CD4-positive, alpha-beta T cell (primary cell): Measurements from ENCODE around the gene IGF2BP3. TPM values are rescaled to one million over a fixed set of nuclear protein-coding genes. Genes with fewer than 3 reads are reported as not detected.

Experiments
- ATAC-seq: fragments of 200-7000 bp; cut with Tn5 transposase; one replicate; pipeline ENCODE4 v1.10.0; 2022; ENCODE audit warnings: mild to moderate bottlenecking; ENCODE audit not compliant: poor library complexity
- CTCF ChIA-PET: fragments of 350-600 bp; sonication (Branson Sonifier 250); formaldehyde crosslinking; loops from one replicate; lab custom pipeline; 2021; ENCODE audit warnings: antibody characterized with exemption, inconsistent platforms; lab: Charles Lee
- POLR2A ChIA-PET: fragments of 350-600 bp; sonication (Branson Sonifier 250); formaldehyde crosslinking; loops from one replicate; lab custom pipeline; 2021; ENCODE audit warnings: antibody characterized with exemption, inconsistent platforms; lab: Charles Lee
- DNase-seq, 14 experiments: peaks; one replicate each; pipeline ENCODE4 v3.0.0-alpha.2; 2013 to 2020; ENCODE audit warnings: mixed read lengths in 2 of 14
- H3K27ac ChIP-seq, 2 donors: one replicate each; pipeline versions ENCODE4 v1.5.1 to v1.7.0; 2013; ENCODE audit warnings: low read length in 2 of 2, low read depth in 1 of 2, mild to moderate bottlenecking in 1 of 2
- H3K27me3 ChIP-seq, 2 experiments: 1 replicate in 1 of 2; 2 replicates in 1 of 2; pipeline versions ENCODE4 v1.6.1 to v1.7.0; 2013; ENCODE audit warnings: low read length in 2 of 2, control low read depth in 1 of 2, mild to moderate bottlenecking in 1 of 2, moderate library complexity in 1 of 2; ENCODE audit not compliant: insufficient read depth in 2 of 2, control insufficient read depth in 1 of 2
- H3K36me3 ChIP-seq: one replicate; pipeline ENCODE4 v1.6.1; 2013; ENCODE audit warnings: low read length, control low read depth; ENCODE audit not compliant: insufficient read depth
- H3K4me1 ChIP-seq: one replicate; pipeline ENCODE4 v1.6.1; 2013; ENCODE audit warnings: low read length, control low read depth; ENCODE audit not compliant: insufficient read depth
- H3K4me3 ChIP-seq: one replicate; pipeline ENCODE4 v1.5.1; 2013; ENCODE audit warnings: mild to moderate bottlenecking, low read length, moderate library complexity
- H3K9me3 ChIP-seq, 2 experiments: 1 replicate in 1 of 2; 2 replicates in 1 of 2; pipeline versions ENCODE4 v1.6.1 to v1.7.0; 2013; ENCODE audit warnings: low read length in 2 of 2, mild to moderate bottlenecking in 2 of 2, control low read depth in 1 of 2, moderate library complexity in 1 of 2; ENCODE audit not compliant: control insufficient read depth in 1 of 2, insufficient read depth in 1 of 2
- H3K27ac Mint-ChIP-seq: one replicate; pipeline ENCODE4 v1.8.0; 2020; ENCODE audit warnings: mixed read lengths
- H3K27me3 Mint-ChIP-seq: one replicate; pipeline ENCODE4 v1.8.0; 2021; ENCODE audit warnings: mixed read lengths
- H3K36me3 Mint-ChIP-seq: one replicate; pipeline ENCODE4 v1.8.0; 2021; ENCODE audit warnings: low read depth, mixed read lengths
- H3K4me1 Mint-ChIP-seq: one replicate; pipeline ENCODE4 v1.8.0; 2021; ENCODE audit warnings: low read depth, mixed read lengths
- H3K4me3 Mint-ChIP-seq: one replicate; pipeline ENCODE4 v1.8.0; 2020; ENCODE audit warnings: mild to moderate bottlenecking, mixed read lengths
- H3K9me3 Mint-ChIP-seq: one replicate; pipeline ENCODE4 v1.8.0; 2020; ENCODE audit warnings: mixed read lengths
- CTCF ChIP-seq: fragments of 200-600 bp; IDR thresholded peaks from one replicate; pipeline ENCODE4 v1.8.0; 2022; ENCODE audit warnings: antibody characterized with exemption, mild to moderate bottlenecking
- intact Hi-C, 2 experiments: fragments of 100-400 bp; cut with DNase I in 1 of 2; cut with micrococcal nuclease in 1 of 2; formaldehyde crosslinking; loops; one replicate each; pipeline versions ENCODE4 v1.15.1 to v1.9.0; 2023 to 2025; cut with DNase I, micrococcal nuclease
- total RNA-seq, 174 experiments: library from RNA in 2 of 174; stranded (reverse) in 2 of 174; gene quantifications; one replicate each; pipeline ENCODE4 v1.2.3 and lab custom pipeline; 2021 to 2026

Gene IGF2BP3
- total RNA-seq, 2 experiments from 2014 or later = not detected

DNA sequence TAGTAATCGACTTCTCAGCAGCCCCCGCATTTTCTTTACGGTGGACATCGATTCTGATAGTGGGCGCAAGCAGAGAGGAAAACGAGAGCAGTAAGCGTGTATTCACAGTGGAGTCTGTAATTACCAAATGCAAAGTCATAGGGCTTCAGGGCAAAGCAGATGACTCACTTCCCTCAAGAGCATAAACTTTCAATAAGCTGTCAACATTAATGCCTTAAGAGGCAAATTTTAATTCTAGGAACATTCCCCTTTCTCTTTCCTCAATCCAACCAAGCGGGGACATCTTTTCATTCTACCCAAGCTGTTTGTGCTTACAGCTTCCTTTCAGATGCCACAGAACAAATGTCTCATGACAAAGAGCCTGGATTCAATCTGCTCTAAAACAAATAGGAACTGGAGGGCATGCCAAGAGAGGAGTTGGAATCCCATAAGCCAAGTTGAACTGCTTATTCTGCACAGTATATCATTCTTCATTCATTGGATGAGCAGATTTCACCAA, 122.6 kb downstream of the IGF2BP3 start:
- Mint-ChIP-seq H3K27me3 (no peaks in the 10 kb centered on the region), H3K36me3 (peaks cover 6% of the 10 kb centered on the region), H3K9me3 (no peaks in the 10 kb centered on the region), H3K27ac (peak overlapping the region; percentile 54), H3K4me1 (peaks cover 29% of the 10 kb centered on the region), H3K4me3 (peak overlapping the region; percentile 83)
- Histone ChIP-seq H3K27me3 (no peaks in the 10 kb centered on the region), H3K36me3 (no peaks in the 10 kb centered on the region), H3K9me3 (no peaks in the 10 kb centered on the region), H3K27ac (no peak overlapping the region), H3K4me3 (no peak overlapping the region), H3K4me1 (peaks cover 2% of the 10 kb centered on the region)
- no peak for TF ChIP-seq CTCF
- DNase-seq (peak in 2 of 14 experiments; percentile 13 to 16), ATAC-seq (no peak)
- ChIA-PET CTCF (interaction anchor here (0.5 kb wide), 1 partner anchor 19 kb away, joined by 4 read pairs; no protein-coding TSS in a partner anchor), POLR2A (interaction anchor here (0.8 to 1.7 kb wide), 2 partner anchors 10 to 183 kb away, joined by 4 read pairs; no protein-coding TSS in a partner anchor)
- intact Hi-C loops = no loop called here

DNA sequence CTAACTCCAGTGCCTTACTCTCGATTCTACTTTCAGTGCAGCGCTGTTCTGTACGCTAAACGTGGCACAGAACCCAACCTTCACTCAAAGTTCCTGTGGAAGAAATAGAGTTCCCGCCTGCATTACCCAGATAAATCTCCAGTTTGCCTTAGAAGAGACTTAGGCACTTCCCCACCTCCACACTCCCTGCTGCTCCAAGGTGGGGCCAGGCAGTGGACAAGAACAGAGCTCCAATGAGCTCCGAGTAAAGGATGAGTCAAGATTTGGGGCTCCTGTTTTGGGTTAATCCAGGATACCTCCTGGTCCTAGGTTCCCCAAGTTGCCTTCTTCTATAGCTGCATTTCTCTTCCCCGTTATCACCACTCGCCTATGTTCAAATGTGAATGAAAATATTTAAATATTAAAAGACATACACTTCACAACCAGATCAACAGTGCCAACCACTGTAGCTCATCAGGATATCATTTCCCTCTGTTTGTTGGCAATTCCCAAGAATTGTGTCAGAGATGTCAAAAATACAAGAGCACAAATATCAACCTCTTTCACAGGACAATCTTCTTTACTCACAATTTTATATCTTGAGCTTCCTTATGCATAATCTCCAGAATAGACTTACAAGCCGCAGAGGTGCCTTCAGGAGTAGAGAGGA, 123.1 kb downstream of the IGF2BP3 start:
- no peaks in the 10 kb centered on the region for H3K9me3 ChIP-seq
- no peak for ATAC-seq
- ChIA-PET POLR2A (interaction anchor here (0.8 to 1.7 kb wide), 2 partner anchors 11 to 184 kb away, joined by 4 read pairs; no protein-coding TSS in a partner anchor), CTCF (no interaction called here)
- H3K27me3 ChIP-seq = no peaks in the 10 kb centered on the region
- Mint-ChIP-seq H3K4me3 (peak overlapping the region; percentile 83), H3K27me3 (no peaks in the 10 kb centered on the region), H3K27ac (peak overlapping the region; percentile 54), H3K9me3 (no peaks in the 10 kb centered on the region), H3K36me3 (peaks cover 6% of the 10 kb centered on the region), H3K4me1 (peaks cover 29% of the 10 kb centered on the region)
- H3K4me3 ChIP-seq = no peak overlapping the region
- TF ChIP-seq CTCF = no peak
- H3K27ac ChIP-seq = no peak overlapping the region
- peaks cover 2% of the 10 kb centered on the region for H3K4me1 ChIP-seq
- no peak for DNase-seq
- H3K36me3 ChIP-seq = no peaks in the 10 kb centered on the region
- intact Hi-C loops = no loop called here

GRCh38 chr7:23346316-23346715, 124.0 kb downstream of the IGF2BP3 start:
- H3K4me3 ChIP-seq = peak overlapping the region; percentile 48
- H3K9me3 ChIP-seq = no peaks in the 10 kb centered on the region
- peak overlapping the region; percentile 82 for H3K4me3 Mint-ChIP-seq
- H3K27ac Mint-ChIP-seq = peak overlapping the region; percentile 73
- DNase-seq (peak in 3 of 14 experiments; percentile 45 to 66 (median 51)), ATAC-seq (peak; percentile 69)
- H3K27ac ChIP-seq = no peak overlapping the region
- ChIA-PET CTCF (interaction anchor here (1.4 to 1.7 kb wide), 2 partner anchors 27 to 73 kb away, joined by 3 to 5 read pairs; no protein-coding TSS in a partner anchor), POLR2A (interaction anchor here (0.5 to 1.7 kb wide), 7 partner anchors 8 to 73 kb away, joined by 3 to 13 read pairs (median 4); partner anchors contain the start of gene MALSU1)
- H3K9me3 Mint-ChIP-seq = no peaks in the 10 kb centered on the region
- intact Hi-C loops = no loop called here
- H3K27me3 ChIP-seq = no peaks in the 10 kb centered on the region
- no peaks in the 10 kb centered on the region for H3K27me3 Mint-ChIP-seq
- no peaks in the 10 kb centered on the region for H3K36me3 ChIP-seq
- peaks cover 29% of the 10 kb centered on the region for H3K4me1 Mint-ChIP-seq
- H3K4me1 ChIP-seq = peaks cover 2% of the 10 kb centered on the region
- peaks cover 6% of the 10 kb centered on the region for H3K36me3 Mint-ChIP-seq
- TF ChIP-seq CTCF = no peak
